SJSA1 (cell line): ENCODE measurements around the gene F2RL3. TPM values are rescaled to one million over a fixed set of nuclear protein-coding genes. Genes with fewer than 3 reads are reported as not detected.
A peak's percentile ranks its signal among the peaks of the same experiment; 100 is the strongest.

ENCODE experiments used
- DNase-seq, 2 experiments: peaks; one replicate each; pipeline ENCODE4 v3.0.0-alpha.2; 2015 to 2020; ENCODE audit warnings: low spot score in 2 of 2, low read depth in 1 of 2
- H3K27ac ChIP-seq: fragments of 250-450 bp; sonication (Bioruptor Pico); 2 replicates; pipeline ENCODE4 v1.5.1; 2020; ENCODE audit warnings: mild to moderate bottlenecking, moderate library complexity
- H3K27me3 ChIP-seq: fragments of 250-450 bp; sonication (Bioruptor Pico); replicated peaks from 2 replicates; pipeline ENCODE4 v1.5.1; 2020; ENCODE audit warnings: mild to moderate bottlenecking, moderate library complexity
- H3K36me3 ChIP-seq: fragments of 250-450 bp; sonication (Bioruptor Pico); 2 replicates; pipeline ENCODE4 v1.5.1; 2020; ENCODE audit warnings: mild to moderate bottlenecking
- H3K4me1 ChIP-seq: fragments of 250-450 bp; sonication (Bioruptor Pico); replicated peaks from 2 replicates; pipeline ENCODE4 v1.6.1; 2021; ENCODE audit warnings: mild to moderate bottlenecking
- H3K4me3 ChIP-seq: fragments of 250-450 bp; sonication (Bioruptor Pico); 2 replicates; pipeline ENCODE4 v1.5.1; 2020; ENCODE audit warnings: mild to moderate bottlenecking
- H3K9me3 ChIP-seq: fragments of 250-450 bp; sonication (Bioruptor Pico); replicated peaks from 2 replicates; pipeline ENCODE4 v1.5.1; 2020; ENCODE audit warnings: mild to moderate bottlenecking
- total RNA-seq: library from RNA; depleted of rRNA; stranded (reverse); fragments of >200 nt; shearing (Covaris generic); gene quantifications from 2 replicates; pipeline ENCODE4 v1.2.3, GENCODE V29; 2014

F2RL3 gene
- total RNA-seq, 1 experiment from 2014 or later, result 0.37 TPM

- Histone ChIP-seq H3K9me3 (no peaks in the 10 kb centered on the region; the same call in 1 of the 2 replicates), H3K27me3 (no peaks in the 10 kb centered on the region), H3K36me3 (no peaks in the 10 kb centered on the region), H3K4me1 (peaks cover 18% of the 10 kb centered on the region), H3K4me3 (no peak overlapping the region), H3K27ac (no peak overlapping the region)
- no peak for DNase-seq
Observed at GRCh38 chr19:16893686-16893989, 4.8 kb downstream of the F2RL3 start.

- Histone ChIP-seq H3K4me1 (peaks cover 13% of the 10 kb centered on the region), H3K36me3 (no peaks in the 10 kb centered on the region), H3K4me3 (no peak overlapping the region), H3K9me3 (no peaks in the 10 kb centered on the region; the same call in 1 of the 2 replicates), H3K27me3 (no peaks in the 10 kb centered on the region), H3K27ac (no peak overlapping the region)
- DNase-seq, result no peak
Observed at GRCh38 chr19:16894080-16894479, 5.3 kb downstream of the F2RL3 start.

GRCh38 chr19:16895467-16896145, 6.8 kb downstream of the F2RL3 start:
- H3K9me3 ChIP-seq, result no peaks in the 10 kb centered on the region; the same call in 1 of the 2 replicates
- no peaks in the 10 kb centered on the region for H3K27me3 ChIP-seq
- H3K4me3 ChIP-seq, result peak overlapping the region; percentile 46
- no peak overlapping the region for H3K27ac ChIP-seq
- no peaks in the 10 kb centered on the region for H3K36me3 ChIP-seq
- DNase-seq, result peak in 1 of 2 experiments; percentile 14
- H3K4me1 ChIP-seq, result peaks cover 12% of the 10 kb centered on the region

GRCh38 chr19:16896146-16897028, 7.6 kb downstream of the F2RL3 start:
- no peaks in the 10 kb centered on the region for H3K36me3 ChIP-seq
- peak overlapping the region; percentile 44 for H3K27ac ChIP-seq
- no peaks in the 10 kb centered on the region for H3K27me3 ChIP-seq
- H3K4me1 ChIP-seq, result peaks cover 12% of the 10 kb centered on the region
- no peaks in the 10 kb centered on the region; the same call in 1 of the 2 replicates for H3K9me3 ChIP-seq
- peak in 1 of 2 experiments; percentile 35 for DNase-seq
- H3K4me3 ChIP-seq, result peak overlapping the region; percentile 46

GRCh38 chr19:16897029-16897855, 8.4 kb downstream of the F2RL3 start:
- Histone ChIP-seq H3K4me1 (peaks cover 12% of the 10 kb centered on the region), H3K36me3 (no peaks in the 10 kb centered on the region), H3K27ac (no peak overlapping the region), H3K27me3 (no peaks in the 10 kb centered on the region), H3K4me3 (peak overlapping the region; percentile 51), H3K9me3 (no peaks in the 10 kb centered on the region; the same call in 1 of the 2 replicates)
- peak; percentile 80 to 97 for DNase-seq

GRCh38 chr19:16897856-16898161, 9.0 kb downstream of the F2RL3 start:
- no peaks in the 10 kb centered on the region for H3K36me3 ChIP-seq
- H3K27ac ChIP-seq, result no peak overlapping the region
- peak overlapping the region; percentile 51 for H3K4me3 ChIP-seq
- DNase-seq, result no peak
- no peaks in the 10 kb centered on the region for H3K27me3 ChIP-seq
- peaks cover 12% of the 10 kb centered on the region for H3K4me1 ChIP-seq
- H3K9me3 ChIP-seq, result no peaks in the 10 kb centered on the region; the same call in 1 of the 2 replicates

GRCh38 chr19:16898361-16899015, 9.7 kb downstream of the F2RL3 start:
- Histone ChIP-seq H3K27me3 (no peaks in the 10 kb centered on the region), H3K27ac (no peak overlapping the region), H3K4me3 (no peak overlapping the region), H3K36me3 (no peaks in the 10 kb centered on the region), H3K4me1 (peaks cover 12% of the 10 kb centered on the region), H3K9me3 (no peaks in the 10 kb centered on the region; the same call in 1 of the 2 replicates)
- no peak for DNase-seq

GRCh38 chr19:16899566-16900075, 10.8 kb downstream of the F2RL3 start:
- Histone ChIP-seq H3K36me3 (no peaks in the 10 kb centered on the region), H3K4me3 (no peak overlapping the region)
- peak; percentile 42 to 60 for DNase-seq

GRCh38 chr19:16901491-16902175, 12.8 kb downstream of the F2RL3 start:
- DNase-seq, result no peak
- peaks cover 6% of the 10 kb centered on the region for H3K4me1 ChIP-seq
- H3K27ac ChIP-seq, result no peak overlapping the region
- peaks cover 3% of the 10 kb centered on the region; the same call in 1 of the 2 replicates for H3K9me3 ChIP-seq
- no peaks in the 10 kb centered on the region for H3K27me3 ChIP-seq
- no peak overlapping the region for H3K4me3 ChIP-seq
- no peaks in the 10 kb centered on the region for H3K36me3 ChIP-seq

More at GRCh38 chr19:16899566-16900075, 10.8 kb downstream of the F2RL3 start:
- Histone ChIP-seq H3K27ac (no peak overlapping the region), H3K4me1 (peaks cover 12% of the 10 kb centered on the region), H3K27me3 (no peaks in the 10 kb centered on the region), H3K9me3 (peaks cover 3% of the 10 kb centered on the region; the same call in 1 of the 2 replicates)

- Histone ChIP-seq H3K4me1 (peaks cover 4% of the 10 kb centered on the region), H3K4me3 (no peak overlapping the region), H3K27ac (no peak overlapping the region), H3K27me3 (no peaks in the 10 kb centered on the region), H3K36me3 (no peaks in the 10 kb centered on the region), H3K9me3 (0 out of 2 replicates have a peak, but pooled peaks cover 3% of the 10 kb centered on the region)
- no peak for DNase-seq
Observed at GRCh38 chr19:16902545-16902944, 13.7 kb downstream of the F2RL3 start.

- H3K36me3 ChIP-seq, result no peaks in the 10 kb centered on the region
- H3K27ac ChIP-seq, result no peak overlapping the region
- no peak overlapping the region for H3K4me3 ChIP-seq
- DNase-seq, result no peak
- H3K27me3 ChIP-seq, result no peaks in the 10 kb centered on the region
- H3K4me1 ChIP-seq, result no peaks in the 10 kb centered on the region
- H3K9me3 ChIP-seq, result 0 out of 2 replicates have a peak, but pooled peaks cover 3% of the 10 kb centered on the region
Observed at GRCh38 chr19:16903347-16903746, 14.5 kb downstream of the F2RL3 start.

- Histone ChIP-seq H3K4me3 (no peak overlapping the region), H3K27ac (no peak overlapping the region), H3K36me3 (no peaks in the 10 kb centered on the region), H3K27me3 (no peaks in the 10 kb centered on the region), H3K4me1 (no peaks in the 10 kb centered on the region), H3K9me3 (0 out of 2 replicates have a peak, but pooled peaks cover 3% of the 10 kb centered on the region)
- DNase-seq, result no peak
Observed at GRCh38 chr19:16904599-16904998, 15.8 kb downstream of the F2RL3 start.
